ENCODE measurements around the gene FIGNL2.

DNA sequence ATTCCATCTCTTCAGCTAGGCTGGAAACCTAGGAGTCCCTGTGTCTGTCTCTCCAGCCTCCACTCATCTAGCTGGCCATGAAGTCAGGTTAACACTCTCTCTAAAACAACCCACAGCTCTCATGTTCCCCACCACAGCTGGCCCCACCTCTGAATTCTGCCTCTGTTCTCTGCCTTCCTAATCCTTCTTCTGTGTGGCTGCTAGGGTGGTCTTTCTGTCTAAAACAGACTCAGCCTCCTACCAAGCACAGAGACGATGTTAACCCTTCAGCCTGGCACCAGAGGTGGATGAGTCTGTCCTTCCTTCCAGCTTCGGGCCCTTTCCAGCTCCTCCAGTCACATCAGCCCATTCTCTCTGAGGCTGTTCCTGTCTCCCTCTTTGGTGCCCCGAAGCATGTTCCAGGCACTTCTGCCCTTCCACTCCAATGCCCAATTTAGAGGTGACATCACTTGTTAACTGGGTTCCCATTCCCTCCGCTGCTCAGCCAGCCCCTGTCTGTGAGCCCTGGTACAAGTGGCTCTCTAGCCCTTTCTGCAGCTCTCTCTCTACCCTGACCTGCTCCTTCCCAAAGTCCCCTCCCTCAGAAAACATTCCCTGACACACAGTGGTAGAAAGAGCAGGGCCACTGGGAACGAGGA is 9.1 kb downstream of the FIGNL2 start:
- TF ChIP-seq, protein P1, sequence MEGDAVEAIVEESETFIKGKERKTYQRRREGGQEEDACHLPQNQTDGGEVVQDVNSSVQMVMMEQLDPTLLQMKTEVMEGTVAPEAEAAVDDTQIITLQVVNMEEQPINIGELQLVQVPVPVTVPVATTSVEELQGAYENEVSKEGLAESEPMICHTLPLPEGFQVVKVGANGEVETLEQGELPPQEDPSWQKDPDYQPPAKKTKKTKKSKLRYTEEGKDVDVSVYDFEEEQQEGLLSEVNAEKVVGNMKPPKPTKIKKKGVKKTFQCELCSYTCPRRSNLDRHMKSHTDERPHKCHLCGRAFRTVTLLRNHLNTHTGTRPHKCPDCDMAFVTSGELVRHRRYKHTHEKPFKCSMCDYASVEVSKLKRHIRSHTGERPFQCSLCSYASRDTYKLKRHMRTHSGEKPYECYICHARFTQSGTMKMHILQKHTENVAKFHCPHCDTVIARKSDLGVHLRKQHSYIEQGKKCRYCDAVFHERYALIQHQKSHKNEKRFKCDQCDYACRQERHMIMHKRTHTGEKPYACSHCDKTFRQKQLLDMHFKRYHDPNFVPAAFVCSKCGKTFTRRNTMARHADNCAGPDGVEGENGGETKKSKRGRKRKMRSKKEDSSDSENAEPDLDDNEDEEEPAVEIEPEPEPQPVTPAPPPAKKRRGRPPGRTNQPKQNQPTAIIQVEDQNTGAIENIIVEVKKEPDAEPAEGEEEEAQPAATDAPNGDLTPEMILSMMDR (IDR thresholded peaks at IDR 0.05), result no peak
- no peak for TF ChIP-seq EZH2phosphoT487 (IDR thresholded peaks at IDR 0.05)
